Mesendoderm (in vitro differentiated cells): ENCODE data around the gene MRGPRX4. TPM values are rescaled to one million over a fixed set of nuclear protein-coding genes. Genes with fewer than 3 reads are reported as not detected.
A peak's percentile ranks its signal among the peaks of the same experiment; 100 is the strongest.
"Not testable (repeated sequence)": the region's sequence is repeated elsewhere in the genome, so short reads cannot be mapped to it uniquely, and the experiment has no call there.

Experiments
- DNase-seq: peaks from one replicate; pipeline ENCODE4 v3.0.0; 2013
- H2AK5ac ChIP-seq: 2 replicates; pipeline ENCODE4 v1.6.1; 2013; ENCODE audit warnings: low read length, inconsistent platforms
- H2BK120ac ChIP-seq: 2 replicates; pipeline ENCODE4 v1.6.1; 2013; ENCODE audit warnings: low read depth, mild to moderate bottlenecking, low read length, moderate library complexity, mixed read lengths
- H2BK15ac ChIP-seq: replicated peaks from 2 replicates; pipeline ENCODE4 v1.6.1; 2013; ENCODE audit warnings: low read depth, mild to moderate bottlenecking, moderate library complexity
- H2BK5ac ChIP-seq: 2 replicates; pipeline ENCODE4 v1.6.1; 2013; ENCODE audit warnings: low read length, inconsistent platforms
- H3K18ac ChIP-seq: 2 replicates; pipeline ENCODE4 v1.6.1; 2013; ENCODE audit warnings: mild to moderate bottlenecking, low read length, mixed read lengths
- H3K23ac ChIP-seq: one replicate; pipeline ENCODE4 v1.6.1; 2013; ENCODE audit warnings: low read length
- H3K27ac ChIP-seq: 2 replicates; pipeline ENCODE4 v1.5.1; 2013; ENCODE audit warnings: low read depth, mild to moderate bottlenecking, inconsistent platforms, low read length, moderate library complexity
- H3K27me3 ChIP-seq: 2 replicates; pipeline ENCODE4 v1.6.1; 2013; ENCODE audit warnings: low read length, control low read depth, mild to moderate bottlenecking, inconsistent platforms; ENCODE audit not compliant: insufficient read depth, poor library complexity
- H3K36me3 ChIP-seq: 2 replicates; pipeline ENCODE4 v1.6.1; 2013; ENCODE audit warnings: low read length, inconsistent platforms; ENCODE audit not compliant: control insufficient read depth, insufficient read depth
- H3K4ac ChIP-seq: one replicate; pipeline ENCODE4 v1.6.1; 2013; ENCODE audit warnings: low read depth, mild to moderate bottlenecking, low read length, moderate library complexity
- H3K4me1 ChIP-seq: 2 replicates; pipeline ENCODE4 v1.6.1; 2013; ENCODE audit warnings: low read depth, low read length, inconsistent platforms; ENCODE audit not compliant: control insufficient read depth
- H3K4me2 ChIP-seq: 2 replicates; pipeline ENCODE4 v1.6.1; 2013; ENCODE audit warnings: low read length
- H3K4me3 ChIP-seq: 2 replicates; pipeline ENCODE4 v1.5.1; 2013; ENCODE audit warnings: mild to moderate bottlenecking, low read length
- H3K56ac ChIP-seq: one replicate; pipeline ENCODE4 v1.6.1; 2013; ENCODE audit warnings: low read length
- H3K79me1 ChIP-seq: 2 replicates; pipeline ENCODE4 v1.6.1; 2013; ENCODE audit warnings: low read length, inconsistent platforms
- H3K79me2 ChIP-seq: 2 replicates; pipeline ENCODE4 v1.6.1; 2013; ENCODE audit warnings: mild to moderate bottlenecking, low read length; ENCODE audit not compliant: control insufficient read depth, insufficient read depth
- H3K9ac ChIP-seq: 2 replicates; pipeline ENCODE4 v1.6.1; 2013; ENCODE audit warnings: low read length, inconsistent platforms
- H4K5ac ChIP-seq: one replicate; pipeline ENCODE4 v1.6.1; 2013; ENCODE audit warnings: low read length
- H4K8ac ChIP-seq: one replicate; pipeline ENCODE4 v1.6.1; 2013; ENCODE audit warnings: low read depth, mild to moderate bottlenecking, control low read depth, low read length, moderate library complexity
- whole genome bisulfite sequencing: extraction: QIAGEN DNeasy Blood & Tissue Kit; methylation state at CpG from one replicate; pipeline ENCODE4 v1.1.7; 2013; ENCODE audit warnings: low lambda C conversion rate, missing lambda C conversion rate; ENCODE audit not compliant: insufficient coverage; ENCODE audit errors: extremely low coverage; 5-methylcytosine and 5-hydroxymethylcytosine counted together
- polyA plus RNA-seq, 2 experiments: library from polyadenylated mRNA; stranded (reverse); fragments of 200-250 nt; gene quantifications; one replicate each; pipeline ENCODE4 v1.2.3, GENCODE V29; 2013

The MRGPRX4 gene
- not detected for polyA plus RNA-seq (2013, experiment 1 of 2)
- polyA plus RNA-seq (2013, experiment 2 of 2) = not detected

- Histone ChIP-seq H2BK120ac (no peak within 1 kb of the TSS), H3K79me1 (no peaks in the 10 kb centered on the region), H3K56ac (no peak within 1 kb of the TSS), H3K18ac (no peak within 1 kb of the TSS), H3K9ac (no peak within 1 kb of the TSS), H3K27me3 (no peaks in the 10 kb centered on the region), H3K4me3 (no peak within 1 kb of the TSS), H3K4me2 (no peak within 1 kb of the TSS), H2BK5ac (no peak within 1 kb of the TSS), H2AK5ac (no peak within 1 kb of the TSS), H4K8ac (no peak within 1 kb of the TSS), H3K27ac (no peak within 1 kb of the TSS), H3K4ac (no peak within 1 kb of the TSS), H2BK15ac (no peak within 1 kb of the TSS), H3K23ac (no peak within 1 kb of the TSS), H3K4me1 (no peaks in the 10 kb centered on the region), H3K36me3 (no peaks in the 10 kb centered on the region), H3K79me2 (no peaks in the 10 kb centered on the region), H4K5ac (no peak within 1 kb of the TSS)
- WGBS = no CpG with 5 or more reads among the region's 3 CpGs
- DNase-seq = no peak
Measured at GRCh38 chr11:18172666-18173065, at the start of gene MRGPRX4. Gene MRGPRX4, plus strand, starts transcription at chr11:18172837. Its CDS starts 420 bp downstream, at chr11:18173257.

GRCh38 chr11:18131115-18131514 is 41.5 kb upstream of the MRGPRX4 start:
- H3K27ac ChIP-seq, H2AK5ac ChIP-seq, H3K79me2 ChIP-seq, H3K4me2 ChIP-seq, H2BK120ac ChIP-seq, H3K23ac ChIP-seq, H3K9ac ChIP-seq, H4K5ac ChIP-seq, H3K36me3 ChIP-seq, H3K56ac ChIP-seq, DNase-seq, H3K4me3 ChIP-seq, H3K79me1 ChIP-seq, H2BK15ac ChIP-seq, H4K8ac ChIP-seq, H3K27me3 ChIP-seq, H3K4ac ChIP-seq, H3K18ac ChIP-seq, H2BK5ac ChIP-seq, H3K4me1 ChIP-seq: not testable (repeated sequence)
- no CpG with 5 or more reads among the region's 4 CpGs for WGBS

GRCh38 chr11:18132341-18132740 is 40.3 kb upstream of the MRGPRX4 start, which contains the start of gene MRGPRX3:
Gene MRGPRX3, plus strand, starts transcription at chr11:18132571. Its CDS starts 4,632 bp downstream, at chr11:18137203.
- Histone ChIP-seq H3K27me3 (no peaks in the 10 kb centered on the region), H3K18ac (no peak within 1 kb of the TSS), H2BK15ac (no peak within 1 kb of the TSS), H4K8ac (no peak within 1 kb of the TSS), H3K27ac (no peak within 1 kb of the TSS), H3K56ac (no peak within 1 kb of the TSS), H4K5ac (no peak within 1 kb of the TSS), H3K79me1 (no peaks in the 10 kb centered on the region), H3K4me2 (no peak within 1 kb of the TSS), H3K36me3 (no peaks in the 10 kb centered on the region), H3K9ac (no peak within 1 kb of the TSS), H3K4me3 (no peak within 1 kb of the TSS), H3K79me2 (no peaks in the 10 kb centered on the region), H2AK5ac (no peak within 1 kb of the TSS), H3K23ac (no peak within 1 kb of the TSS), H2BK120ac (no peak within 1 kb of the TSS), H3K4me1 (no peaks in the 10 kb centered on the region), H2BK5ac (no peak within 1 kb of the TSS), H3K4ac (no peak within 1 kb of the TSS)
- DNase-seq = no peak
- WGBS = no CpG with 5 or more reads among the region's 3 CpGs

GRCh38 chr11:18135308-18135707 is 37.3 kb upstream of the MRGPRX4 start:
- Histone ChIP-seq H3K27ac (no peak overlapping the region), H3K79me1 (no peaks in the 10 kb centered on the region), H3K56ac (no peak overlapping the region), H3K4me3 (no peak overlapping the region), H2BK120ac (no peak overlapping the region), H3K4me1 (no peaks in the 10 kb centered on the region), H4K8ac (no peak overlapping the region), H3K23ac (no peak overlapping the region), H3K79me2 (no peaks in the 10 kb centered on the region), H3K4ac (no peak overlapping the region), H2BK5ac (no peak overlapping the region), H3K18ac (no peak overlapping the region), H2BK15ac (no peak overlapping the region), H2AK5ac (no peak overlapping the region), H3K27me3 (no peaks in the 10 kb centered on the region), H4K5ac (no peak overlapping the region), H3K36me3 (no peaks in the 10 kb centered on the region), H3K4me2 (no peak overlapping the region), H3K9ac (no peak overlapping the region)
- no CpG with 5 or more reads among the region's 2 CpGs for WGBS
- peak; percentile 19 for DNase-seq

- Histone ChIP-seq H3K23ac (no peak overlapping the region), H2AK5ac (no peak overlapping the region), H3K56ac (no peak overlapping the region), H3K79me2 (no peaks in the 10 kb centered on the region), H2BK15ac (no peak overlapping the region), H2BK5ac (no peak overlapping the region), H3K4me3 (no peak overlapping the region), H3K4ac (no peak overlapping the region), H3K9ac (no peak overlapping the region), H4K5ac (no peak overlapping the region), H3K27me3 (no peaks in the 10 kb centered on the region), H3K4me1 (no peaks in the 10 kb centered on the region), H2BK120ac (no peak overlapping the region), H3K27ac (no peak overlapping the region), H3K36me3 (no peaks in the 10 kb centered on the region), H4K8ac (no peak overlapping the region), H3K18ac (no peak overlapping the region), H3K79me1 (no peaks in the 10 kb centered on the region), H3K4me2 (no peak overlapping the region)
- no peak for DNase-seq
- WGBS = no CpG with 5 or more reads among the region's 29 CpGs
Measured at GRCh38 chr11:18137186-18137800, 35.3 kb upstream of the MRGPRX4 start.

GRCh38 chr11:18140145-18140544 is 32.5 kb upstream of the MRGPRX4 start:
- H3K9ac ChIP-seq = no peak overlapping the region
- H4K5ac ChIP-seq = no peak overlapping the region
- no peak overlapping the region for H4K8ac ChIP-seq
- no peak overlapping the region for H3K4ac ChIP-seq
- H2AK5ac ChIP-seq = no peak overlapping the region
- no peaks in the 10 kb centered on the region for H3K4me1 ChIP-seq
- no peak overlapping the region for H3K4me3 ChIP-seq
- no peaks in the 10 kb centered on the region for H3K27me3 ChIP-seq
- H3K79me2 ChIP-seq = no peaks in the 10 kb centered on the region
- no peak overlapping the region for H3K4me2 ChIP-seq
- no peaks in the 10 kb centered on the region for H3K36me3 ChIP-seq
- no peak overlapping the region for H2BK120ac ChIP-seq
- no peaks in the 10 kb centered on the region for H3K79me1 ChIP-seq
- no CpG with 5 or more reads among the region's 2 CpGs for WGBS
- H3K18ac ChIP-seq = no peak overlapping the region
- no peak overlapping the region for H3K56ac ChIP-seq
- no peak overlapping the region for H2BK15ac ChIP-seq
- DNase-seq = no peak
- no peak overlapping the region for H3K23ac ChIP-seq
- no peak overlapping the region for H3K27ac ChIP-seq
- H2BK5ac ChIP-seq = no peak overlapping the region
